GM12865 (cell line): ENCODE measurements around the gene AVPI1.
"Not testable (repeated sequence)": the region's sequence is repeated elsewhere in the genome, so short reads cannot be mapped to it uniquely, and the experiment has no call there.

Experiments
- DNase-seq: peaks from one replicate; pipeline ENCODE4 v3.0.0; 2010; ENCODE audit warnings: low read depth
- H3K4me3 ChIP-seq: 2 replicates; pipeline ENCODE4 v1.5.1; 2011; ENCODE audit warnings: mild to moderate bottlenecking, low read depth, low read length, control low read depth
- TF ChIP-seq, protein P1 (sequence below): IDR thresholded peaks from 2 replicates; pipeline ENCODE4 v1.5.1; 2011; ENCODE audit warnings: low read length, control low read depth, low read depth, inconsistent platforms; ENCODE audit not compliant: insufficient read depth; ENCODE audit errors: missing control alignments

The AVPI1 gene

GRCh38 chr10:97667463-97667862 lies 19.6 kb downstream of the AVPI1 start:
- no peak for DNase-seq
- no peak overlapping the region for H3K4me3 ChIP-seq
- TF ChIP-seq, protein P1, sequence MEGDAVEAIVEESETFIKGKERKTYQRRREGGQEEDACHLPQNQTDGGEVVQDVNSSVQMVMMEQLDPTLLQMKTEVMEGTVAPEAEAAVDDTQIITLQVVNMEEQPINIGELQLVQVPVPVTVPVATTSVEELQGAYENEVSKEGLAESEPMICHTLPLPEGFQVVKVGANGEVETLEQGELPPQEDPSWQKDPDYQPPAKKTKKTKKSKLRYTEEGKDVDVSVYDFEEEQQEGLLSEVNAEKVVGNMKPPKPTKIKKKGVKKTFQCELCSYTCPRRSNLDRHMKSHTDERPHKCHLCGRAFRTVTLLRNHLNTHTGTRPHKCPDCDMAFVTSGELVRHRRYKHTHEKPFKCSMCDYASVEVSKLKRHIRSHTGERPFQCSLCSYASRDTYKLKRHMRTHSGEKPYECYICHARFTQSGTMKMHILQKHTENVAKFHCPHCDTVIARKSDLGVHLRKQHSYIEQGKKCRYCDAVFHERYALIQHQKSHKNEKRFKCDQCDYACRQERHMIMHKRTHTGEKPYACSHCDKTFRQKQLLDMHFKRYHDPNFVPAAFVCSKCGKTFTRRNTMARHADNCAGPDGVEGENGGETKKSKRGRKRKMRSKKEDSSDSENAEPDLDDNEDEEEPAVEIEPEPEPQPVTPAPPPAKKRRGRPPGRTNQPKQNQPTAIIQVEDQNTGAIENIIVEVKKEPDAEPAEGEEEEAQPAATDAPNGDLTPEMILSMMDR, result no peak

DNA sequence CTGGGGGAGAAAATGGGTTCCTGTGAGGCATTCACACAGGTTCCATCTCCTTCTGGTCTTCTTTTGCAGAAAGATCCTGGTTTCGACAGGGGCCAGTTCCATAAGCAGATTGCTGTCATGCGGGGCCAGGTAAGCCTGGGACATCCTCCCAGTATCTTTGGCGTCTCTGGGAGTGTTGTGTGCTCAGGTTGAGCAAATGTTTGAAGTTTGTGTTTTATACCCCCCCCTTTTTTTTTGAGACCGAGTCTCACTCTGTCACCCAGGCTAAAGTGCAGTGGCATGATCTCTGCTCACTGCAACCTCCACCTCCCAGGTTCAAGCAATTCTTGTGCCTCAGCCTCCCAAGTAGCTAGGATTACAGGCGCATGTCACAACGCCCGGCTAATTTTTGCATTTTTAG lies 20.0 kb downstream of the AVPI1 start:
- TF ChIP-seq, protein P1, result no peak

DNA sequence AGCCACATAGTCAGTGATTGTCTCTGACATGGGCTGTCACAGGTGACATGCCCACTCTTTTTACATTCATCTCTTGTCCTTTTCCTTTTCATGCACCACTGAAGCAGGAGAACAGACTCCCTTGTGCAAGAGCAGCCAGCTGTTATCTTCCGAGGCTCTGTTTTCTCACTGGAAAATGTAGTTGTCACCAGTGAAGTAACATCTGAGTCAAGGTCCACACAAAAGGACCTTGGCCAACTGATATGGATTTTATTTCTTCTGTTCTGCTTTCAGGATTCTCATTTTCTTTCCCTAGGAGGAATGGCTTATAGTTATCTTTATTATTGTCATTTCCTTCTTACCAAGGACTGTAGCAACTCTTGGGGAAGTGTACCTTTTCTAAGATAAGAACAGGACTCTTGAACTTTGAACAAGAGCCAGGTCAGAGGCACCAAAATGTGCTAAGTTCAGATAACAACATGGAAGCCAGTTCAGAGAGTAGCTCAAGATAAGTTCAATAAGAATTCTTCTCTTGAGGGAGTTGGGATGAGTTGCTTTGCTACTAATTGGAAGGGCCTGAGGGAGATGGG lies 22.7 kb downstream of the AVPI1 start:
- DNase-seq, result no peak
- TF ChIP-seq, protein P1, result no peak
- no peak overlapping the region for H3K4me3 ChIP-seq

More for the DNA sequence above, 20.0 kb downstream of the AVPI1 start:
- H3K4me3 ChIP-seq, result no peak overlapping the region
- no peak for DNase-seq

GRCh38 chr10:97659589-97659988 lies 27.5 kb downstream of the AVPI1 start:
- TF ChIP-seq, protein P1, result no peak
- no peak overlapping the region for H3K4me3 ChIP-seq
- DNase-seq, result no peak

DNA sequence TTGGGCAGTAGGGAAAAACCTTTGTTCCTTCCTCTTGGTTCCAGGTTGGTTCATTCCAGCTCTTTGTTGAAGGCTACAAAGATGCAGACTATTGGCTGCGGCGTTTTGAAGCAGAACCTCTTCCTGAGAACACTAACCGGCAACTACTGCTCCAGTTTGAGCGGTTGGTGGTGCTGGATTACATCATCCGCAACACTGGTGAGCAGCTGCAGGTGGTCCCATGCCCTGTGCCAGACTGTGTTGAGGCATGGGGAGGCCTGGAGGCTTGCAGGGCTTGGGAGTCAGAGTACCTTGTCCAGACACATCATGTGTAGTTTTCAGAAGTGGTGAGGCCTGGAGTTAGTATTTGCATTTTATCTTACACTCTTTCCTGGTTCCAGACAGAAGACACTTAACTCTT lies 30.3 kb downstream of the AVPI1 start:
- no peak for DNase-seq
- TF ChIP-seq, protein P1, result no peak
- no peak overlapping the region for H3K4me3 ChIP-seq

DNA sequence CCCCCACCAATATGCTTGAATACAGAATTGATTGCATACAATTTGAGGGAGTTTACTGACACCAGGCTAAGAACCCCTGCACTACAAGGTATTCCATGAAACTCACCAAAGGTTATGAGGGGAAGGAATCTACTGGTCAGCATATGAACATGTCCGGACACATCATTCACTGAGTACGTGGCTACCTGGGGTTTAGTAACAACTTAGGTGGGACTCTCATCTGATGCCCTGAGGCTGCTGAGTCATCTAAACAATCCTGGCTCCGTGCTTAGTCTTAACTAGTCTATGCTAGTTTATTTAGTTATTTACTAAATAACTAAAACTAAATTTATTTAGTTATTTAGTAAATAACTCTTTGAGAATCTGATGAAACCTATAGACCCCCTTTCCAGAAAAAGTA lies 35.3 kb downstream of the AVPI1 start:
- TF ChIP-seq, protein P1, result no peak
- DNase-seq, result no peak
- no peak overlapping the region for H3K4me3 ChIP-seq

DNA sequence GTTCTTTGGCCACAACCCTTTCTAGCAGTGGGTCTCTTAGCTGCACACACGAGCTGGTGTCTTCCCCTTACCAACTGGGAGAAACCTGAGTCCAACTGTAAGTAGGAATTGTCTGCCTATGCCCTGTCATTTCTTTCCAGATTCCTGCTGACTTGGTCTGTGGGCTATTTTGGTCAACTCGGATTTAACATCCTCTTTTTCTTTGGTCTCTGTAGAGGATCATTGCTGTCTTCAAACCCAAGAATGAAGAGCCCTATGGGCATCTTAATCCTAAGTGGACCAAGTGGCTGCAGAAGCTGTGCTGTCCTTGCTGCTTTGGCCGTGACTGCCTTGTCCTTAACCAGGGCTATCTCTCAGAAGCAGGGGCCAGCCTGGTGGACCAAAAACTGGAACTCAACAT lies 36.3 kb downstream of the AVPI1 start:
- TF ChIP-seq, protein P1, result no peak
- no peak for DNase-seq
- no peak overlapping the region for H3K4me3 ChIP-seq

DNA sequence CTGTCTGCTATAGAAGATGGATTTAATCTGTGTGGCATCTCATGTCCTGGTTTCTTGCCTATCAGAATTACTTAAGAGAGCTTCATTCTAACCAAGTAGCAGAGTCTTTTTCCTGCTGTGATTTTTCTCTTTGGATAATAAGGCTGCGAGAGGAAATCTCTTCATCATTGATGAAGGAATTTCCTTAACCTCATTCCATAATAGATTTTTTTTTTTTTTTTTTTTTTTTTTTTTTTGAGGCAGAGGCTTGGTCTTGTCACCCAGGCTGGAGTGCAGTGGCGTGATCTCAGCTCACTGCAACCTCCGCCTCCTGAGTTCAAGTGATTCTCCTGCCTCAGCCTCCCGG lies 37.7 kb downstream of the AVPI1 start:
- not testable (repeated sequence) for H3K4me3 ChIP-seq

More for the DNA sequence above, 37.7 kb downstream of the AVPI1 start:
- DNase-seq, result not testable (repeated sequence)
